BLaER1 (cell line): ENCODE measurements around the gene SDCBP2.
"Not testable (repeated sequence)": the region's sequence is repeated elsewhere in the genome, so short reads cannot be mapped to it uniquely, and the experiment has no call there.

Experiments used
- H3K27ac ChIP-seq: shearing (Covaris generic); formaldehyde crosslinking; 2 replicates; pipeline ENCODE4 v1.8.1; 2022
- H3K27me3 ChIP-seq: shearing (Covaris generic); formaldehyde crosslinking; 2 replicates; pipeline ENCODE4 v1.8.1; 2022
- H3K36me3 ChIP-seq: shearing (Covaris generic); formaldehyde crosslinking; 2 replicates; pipeline ENCODE4 v1.8.1; 2022
- H3K4me1 ChIP-seq: shearing (Covaris generic); formaldehyde crosslinking; 2 replicates; pipeline ENCODE4 v1.8.1; 2022
- H3K4me2 ChIP-seq: shearing (Covaris generic); formaldehyde crosslinking; 2 replicates; pipeline ENCODE4 v1.8.1; 2022
- H3K4me3 ChIP-seq: shearing (Covaris generic); formaldehyde crosslinking; 2 replicates; pipeline ENCODE4 v1.8.1; 2022
- H3K9ac ChIP-seq: shearing (Covaris generic); formaldehyde crosslinking; 2 replicates; pipeline ENCODE4 v1.8.1; 2022
- H3K9me3 ChIP-seq: shearing (Covaris generic); formaldehyde crosslinking; 2 replicates; pipeline ENCODE4 v1.8.1; 2022
- H4K20me1 ChIP-seq: shearing (Covaris generic); formaldehyde crosslinking; 2 replicates; pipeline ENCODE4 v1.8.1; 2022
- Cebpa-rat ChIP-seq: shearing (Covaris generic); IDR thresholded peaks from 2 replicates; pipeline ENCODE4 v1.8.1; 2022

SDCBP2 gene

GRCh38 chr20:1362484-1362883 is 33.5 kb upstream of the SDCBP2 start:
- no peaks in the 10 kb centered on the region for H3K27me3 ChIP-seq
- H3K9me3 ChIP-seq, result 0 out of 2 replicates have a peak, but pooled peaks cover 7% of the 10 kb centered on the region
- H4K20me1 ChIP-seq, result peaks cover 55% of the 10 kb centered on the region
- no peak for TF ChIP-seq Cebpa-rat
- H3K9ac ChIP-seq, result no peak overlapping the region
- H3K4me2 ChIP-seq, result no peak overlapping the region
- no peak overlapping the region for H3K4me3 ChIP-seq
- no peak overlapping the region for H3K27ac ChIP-seq
- peaks cover 15% of the 10 kb centered on the region for H3K4me1 ChIP-seq
- H3K36me3 ChIP-seq, result peaks cover 82% of the 10 kb centered on the region

DNA sequence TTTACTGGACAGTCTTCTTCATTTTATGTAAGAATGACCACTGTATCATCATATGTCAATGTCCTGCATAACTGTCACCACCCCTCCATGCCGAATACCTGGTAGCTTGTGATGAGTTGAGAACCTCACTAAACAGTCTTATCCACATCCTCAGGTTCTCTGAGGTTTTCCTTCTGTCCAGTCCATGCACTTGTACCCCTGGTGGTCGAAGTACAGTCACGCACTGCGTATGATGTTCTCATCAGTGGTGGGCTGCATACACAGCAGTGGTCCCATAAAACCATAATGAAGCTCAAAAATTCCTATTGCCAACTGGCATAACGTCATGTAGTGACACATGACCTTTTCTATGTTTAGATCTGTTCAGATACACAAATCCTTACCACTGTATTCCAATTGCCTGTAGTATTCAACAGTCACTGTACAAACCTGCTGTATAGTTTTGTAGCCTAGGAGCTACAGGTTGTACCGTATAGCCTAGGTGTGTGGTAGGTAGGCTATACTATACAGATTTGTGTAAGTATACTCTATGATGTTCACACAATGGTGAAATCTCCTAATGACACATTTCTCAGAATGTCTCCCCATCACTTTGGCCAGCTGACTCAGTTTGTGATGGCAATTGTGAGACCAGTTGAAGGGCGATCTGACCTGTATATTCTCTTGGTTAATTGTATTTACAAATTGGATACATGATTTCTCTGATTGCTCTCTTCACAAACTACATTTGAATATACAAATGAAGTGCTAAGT is 31.3 kb upstream of the SDCBP2 start:
- Histone ChIP-seq H3K27me3 (no peaks in the 10 kb centered on the region), H4K20me1 (peaks cover 47% of the 10 kb centered on the region), H3K36me3 (peaks cover 82% of the 10 kb centered on the region), H3K4me1 (peaks cover 15% of the 10 kb centered on the region), H3K9me3 (peaks cover 8% of the 10 kb centered on the region), H3K4me3 (no peak overlapping the region), H3K27ac (no peak overlapping the region), H3K4me2 (no peak overlapping the region), H3K9ac (no peak overlapping the region)
- no peak for TF ChIP-seq Cebpa-rat

DNA sequence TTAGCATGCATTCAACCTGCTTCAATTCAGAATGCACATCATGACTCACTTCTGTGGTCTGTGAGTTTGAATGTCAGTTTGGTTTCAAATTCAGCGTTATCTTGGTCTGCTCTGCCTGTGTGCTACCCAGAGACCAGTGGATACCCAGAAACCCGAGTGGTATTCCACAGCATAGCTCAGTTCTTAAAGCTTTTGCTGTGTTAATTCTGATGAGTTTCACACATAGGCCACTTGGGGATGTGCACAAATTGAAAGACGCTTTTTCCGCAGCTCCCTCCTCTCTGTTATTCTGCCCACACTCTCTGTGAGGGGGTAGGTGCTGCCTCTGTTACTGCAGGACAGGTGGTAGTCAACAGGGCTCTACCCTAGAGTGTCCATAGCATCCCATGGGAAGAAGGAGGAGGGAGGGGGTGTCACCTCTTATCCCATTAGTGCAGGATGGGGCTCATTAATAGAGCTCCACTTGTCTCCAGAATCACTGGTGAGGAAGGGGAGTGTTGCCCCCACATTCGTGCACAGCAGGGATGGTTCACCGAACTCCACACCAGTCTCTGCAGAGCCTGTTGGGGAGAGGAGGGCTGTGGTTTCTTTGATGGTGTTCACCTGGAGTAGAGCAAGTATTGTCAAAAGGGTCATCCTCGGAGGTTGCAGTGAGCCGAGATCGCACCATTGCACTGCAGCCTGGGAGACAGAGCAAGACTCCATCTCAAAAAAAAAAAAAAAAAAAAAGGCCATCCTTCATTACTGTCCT is 29.2 kb upstream of the SDCBP2 start:
- Histone ChIP-seq H3K4me1 (no peaks in the 10 kb centered on the region), H3K4me2 (no peak overlapping the region), H3K36me3 (peaks cover 87% of the 10 kb centered on the region), H3K27me3 (no peaks in the 10 kb centered on the region), H4K20me1 (peaks cover 37% of the 10 kb centered on the region), H3K9me3 (peaks cover 27% of the 10 kb centered on the region), H3K4me3 (no peak overlapping the region), H3K27ac (no peak overlapping the region), H3K9ac (no peak overlapping the region)
- TF ChIP-seq Cebpa-rat, result no peak

- H3K27me3 ChIP-seq, result no peaks in the 10 kb centered on the region
- H3K9ac ChIP-seq, result no peak overlapping the region
- H3K4me2 ChIP-seq, result no peak overlapping the region
- no peak for TF ChIP-seq Cebpa-rat
- H3K9me3 ChIP-seq, result peaks cover 63% of the 10 kb centered on the region
- peaks cover 80% of the 10 kb centered on the region for H3K36me3 ChIP-seq
- H4K20me1 ChIP-seq, result peaks cover 24% of the 10 kb centered on the region; the same call in 1 of the 2 replicates
- no peaks in the 10 kb centered on the region for H3K4me1 ChIP-seq
- H3K27ac ChIP-seq, result no peak overlapping the region
- H3K4me3 ChIP-seq, result no peak overlapping the region
These were observed 25.0 kb upstream of the SDCBP2 start for GRCh38 chr20:1353956-1354355.

DNA sequence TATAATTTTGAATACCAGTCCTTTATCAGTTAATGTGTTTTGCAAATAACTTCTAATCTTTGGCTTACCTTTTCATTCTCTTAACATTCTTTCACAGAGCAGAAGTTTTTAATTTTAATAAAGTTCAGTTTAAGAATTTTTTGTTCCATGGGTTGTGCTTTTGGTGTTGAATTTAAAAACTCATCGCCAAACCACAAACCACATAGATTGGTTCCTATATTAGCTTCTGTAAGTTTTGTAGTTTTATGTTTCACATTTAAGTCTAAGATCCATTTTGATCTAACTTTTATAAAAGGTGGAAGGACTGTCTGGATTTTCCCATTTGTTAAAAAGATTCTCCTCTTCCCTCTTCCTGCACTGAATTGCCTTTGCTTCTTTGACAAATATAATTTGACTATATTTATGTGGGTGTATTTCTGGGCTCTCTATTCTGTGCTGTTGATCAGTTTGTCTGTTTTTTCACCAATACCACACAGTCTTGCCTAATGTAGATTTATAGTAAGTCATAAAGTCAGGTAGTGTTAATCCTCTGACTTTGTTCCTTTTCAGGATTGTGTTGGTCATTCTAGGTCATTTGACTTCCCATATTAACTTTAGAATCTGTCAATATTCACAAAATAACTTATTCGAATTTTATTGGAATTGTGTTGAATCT is 17.5 kb upstream of the SDCBP2 start:
- Histone ChIP-seq H3K4me2 (no peak overlapping the region), H3K36me3 (peaks cover 48% of the 10 kb centered on the region), H3K27ac (no peak overlapping the region), H3K27me3 (no peaks in the 10 kb centered on the region), H3K9ac (no peak overlapping the region), H3K4me3 (no peak overlapping the region), H3K4me1 (peaks cover 6% of the 10 kb centered on the region; the same call in 1 of the 2 replicates), H3K9me3 (peaks cover 42% of the 10 kb centered on the region), H4K20me1 (peaks cover 7% of the 10 kb centered on the region)
- no peak for TF ChIP-seq Cebpa-rat

- H3K27me3 ChIP-seq, result no peaks in the 10 kb centered on the region
- H3K36me3 ChIP-seq, result peaks cover 49% of the 10 kb centered on the region
- peaks cover 39% of the 10 kb centered on the region for H3K9me3 ChIP-seq
- H3K4me2 ChIP-seq, result no peak overlapping the region
- no peak overlapping the region for H3K27ac ChIP-seq
- no peak overlapping the region for H3K9ac ChIP-seq
- no peak overlapping the region for H3K4me3 ChIP-seq
- peaks cover 6% of the 10 kb centered on the region; the same call in 1 of the 2 replicates for H3K4me1 ChIP-seq
- peaks cover 14% of the 10 kb centered on the region for H4K20me1 ChIP-seq
- TF ChIP-seq Cebpa-rat, result no peak
These were observed 16.8 kb upstream of the SDCBP2 start for GRCh38 chr20:1345756-1346093.

- Histone ChIP-seq H3K4me2 (no peak overlapping the region), H3K4me1 (peaks cover 6% of the 10 kb centered on the region; the same call in 1 of the 2 replicates), H3K9me3 (peaks cover 33% of the 10 kb centered on the region), H4K20me1 (peaks cover 19% of the 10 kb centered on the region), H3K4me3 (no peak overlapping the region), H3K27ac (no peak overlapping the region), H3K36me3 (peaks cover 47% of the 10 kb centered on the region), H3K9ac (no peak overlapping the region), H3K27me3 (no peaks in the 10 kb centered on the region)
- TF ChIP-seq Cebpa-rat, result no peak
These were observed 16.3 kb upstream of the SDCBP2 start for GRCh38 chr20:1345030-1345755.

GRCh38 chr20:1343446-1344124 is 14.6 kb upstream of the SDCBP2 start:
- H3K27me3 ChIP-seq, H3K4me2 ChIP-seq, H3K9ac ChIP-seq, H3K27ac ChIP-seq, H3K4me1 ChIP-seq, H3K4me3 ChIP-seq: not testable (repeated sequence)
- Histone ChIP-seq H4K20me1 (peaks cover 34% of the 10 kb centered on the region), H3K36me3 (peaks cover 47% of the 10 kb centered on the region), H3K9me3 (peaks cover 17% of the 10 kb centered on the region)
